Measurements from ENCODE around the gene SCYL1.
"Not testable (repeated sequence)": the region's sequence is repeated elsewhere in the genome, so short reads cannot be mapped to it uniquely, and the experiment has no call there.

Gene SCYL1

DNA sequence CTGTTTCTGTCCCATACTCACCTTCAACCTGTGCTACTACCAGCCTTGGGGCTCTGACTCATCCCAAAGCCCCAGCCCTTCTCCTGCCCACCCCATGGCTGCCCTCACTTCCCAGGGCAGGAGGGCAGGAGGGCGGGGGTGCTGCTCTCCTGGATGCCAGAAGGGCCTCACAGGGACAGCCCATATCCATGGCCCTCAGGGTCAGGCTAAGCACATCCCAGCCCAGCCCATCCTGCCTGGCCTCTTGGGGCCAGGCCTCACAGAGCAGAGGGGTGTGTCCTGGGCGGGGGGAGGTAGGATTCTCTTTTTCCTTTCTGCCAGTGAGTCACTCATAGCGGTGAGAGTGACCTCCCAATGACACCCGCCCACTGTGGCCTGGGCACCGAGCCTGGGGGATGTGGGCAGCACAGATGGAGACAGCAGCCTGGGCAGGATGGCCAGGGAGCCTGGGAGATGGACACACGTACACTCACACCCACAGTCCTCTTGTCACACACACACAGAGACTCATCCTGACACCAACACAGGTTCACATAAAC lies 30.9 kb downstream of the SCYL1 start:
- Mint-ChIP-seq H3K4me3 (no peak overlapping the region), H3K27me3 (no peaks in the 10 kb centered on the region), H3K36me3 (no peaks in the 10 kb centered on the region), H3K9me3 (no peaks in the 10 kb centered on the region), H3K4me1 (peaks cover 43% of the 10 kb centered on the region), H3K27ac (no peak overlapping the region)
- DNase-seq (ENCODE audit: low spot score in 2 of 2) (no peak), ATAC-seq (ENCODE audit: low read depth) (no peak)

DNA sequence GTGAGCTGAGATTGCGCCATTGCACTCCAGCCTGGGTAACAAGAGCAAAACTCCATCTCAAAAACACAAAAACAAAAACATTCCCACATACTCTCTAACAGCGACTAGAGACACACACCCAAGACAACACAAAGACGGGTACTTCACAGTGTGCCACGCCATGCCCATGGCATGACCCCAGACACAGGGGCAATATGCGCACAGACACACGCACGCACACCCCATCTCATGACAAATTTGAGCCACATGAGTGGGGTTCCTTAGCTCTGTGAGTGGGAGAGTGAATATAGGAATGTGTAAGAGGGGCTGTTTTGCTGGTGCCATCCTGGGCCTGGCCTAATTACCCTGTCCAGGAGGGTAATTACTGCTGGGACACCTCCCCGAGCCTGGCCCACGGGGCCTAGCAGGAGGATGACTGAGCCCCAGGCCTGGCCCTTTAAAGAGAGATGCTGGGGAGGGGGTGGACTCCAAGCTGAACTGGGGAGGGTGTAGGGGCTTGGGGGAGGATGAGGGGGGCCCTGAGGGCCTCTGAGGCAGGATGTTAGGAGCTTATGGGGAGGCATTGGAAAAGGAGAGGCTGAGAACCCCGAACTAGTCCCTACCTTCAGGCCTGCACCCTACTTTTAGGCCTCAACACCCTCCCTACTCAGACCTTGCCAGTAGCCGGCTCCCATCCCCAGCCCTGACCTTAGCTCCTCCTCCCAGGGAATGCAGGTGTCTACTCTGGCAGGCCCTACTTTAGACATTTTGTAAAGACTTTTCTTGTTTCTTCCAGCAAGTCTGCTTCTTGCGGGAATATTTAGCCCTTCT lies 31.8 kb downstream of the SCYL1 start:
- peaks cover 38% of the 10 kb centered on the region for H3K4me1 Mint-ChIP-seq
- no peaks in the 10 kb centered on the region for H3K9me3 Mint-ChIP-seq
- peak overlapping the region; percentile 70 for H3K27ac Mint-ChIP-seq

GRCh38 chr11:65557280-65558001 lies 32.6 kb downstream of the SCYL1 start:
- peak overlapping the region; percentile 70 for H3K27ac Mint-ChIP-seq
- DNase-seq (ENCODE audit: low spot score in 2 of 2): no peak
- ATAC-seq (ENCODE audit: low read depth): no peak
- H3K9me3 Mint-ChIP-seq: no peaks in the 10 kb centered on the region
- no peaks in the 10 kb centered on the region for H3K27me3 Mint-ChIP-seq
- peak overlapping the region; percentile 74 for H3K4me3 Mint-ChIP-seq
- peaks cover 32% of the 10 kb centered on the region for H3K4me1 Mint-ChIP-seq
- no peaks in the 10 kb centered on the region for H3K36me3 Mint-ChIP-seq

More for the DNA sequence above, 31.8 kb downstream of the SCYL1 start:
- Mint-ChIP-seq H3K4me3 (peak overlapping the region; percentile 74), H3K27me3 (no peaks in the 10 kb centered on the region), H3K36me3 (no peaks in the 10 kb centered on the region)
- DNase-seq (ENCODE audit: low spot score in 2 of 2) (no peak), ATAC-seq (ENCODE audit: low read depth) (no peak)

DNA sequence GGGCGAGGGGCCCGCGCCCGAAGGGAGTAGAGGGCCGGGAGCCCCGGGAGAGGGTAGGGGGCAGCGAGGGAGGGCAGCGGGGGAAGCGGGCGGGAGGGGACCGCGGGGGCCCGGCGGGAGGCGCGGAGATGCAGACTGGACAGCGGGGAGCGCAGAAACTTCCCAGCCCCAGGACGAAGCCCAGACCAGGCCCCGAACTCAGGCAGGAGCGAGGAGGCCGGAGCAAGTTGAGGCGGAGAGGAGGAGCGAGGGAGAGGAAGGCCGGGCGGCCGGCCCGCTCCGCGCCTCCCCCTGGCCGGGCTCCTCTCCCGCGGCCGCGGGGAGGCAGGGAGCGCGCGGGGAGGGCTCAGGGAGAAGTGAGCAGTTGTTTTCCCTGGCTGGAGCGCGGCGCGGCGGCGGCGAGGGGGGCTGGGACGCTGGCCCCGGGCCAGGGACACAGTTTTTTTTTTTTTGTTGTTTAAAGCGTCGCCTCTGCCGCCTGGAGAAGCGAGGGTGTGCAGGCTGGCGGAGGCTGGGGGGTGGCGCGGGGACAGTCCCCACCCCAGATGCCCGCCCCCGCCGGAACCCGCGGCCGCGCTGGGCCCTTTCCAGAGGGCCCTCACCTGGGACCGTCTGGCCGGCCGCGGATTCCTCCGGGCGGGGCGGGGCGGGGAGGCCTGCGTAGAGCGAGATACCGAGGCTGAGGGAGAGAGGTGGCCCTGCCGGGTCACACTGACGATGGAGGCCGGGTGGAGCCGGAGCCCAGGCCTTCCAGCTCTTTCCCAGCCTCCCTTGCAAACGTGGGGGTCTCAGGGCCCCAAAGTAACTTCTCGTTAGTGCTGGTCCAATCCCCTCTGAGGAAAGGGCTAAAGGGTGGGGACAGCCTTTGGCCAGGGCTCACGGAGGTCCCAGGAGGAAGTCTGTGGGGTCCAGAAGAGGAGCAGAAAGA lies 33.4 kb downstream of the SCYL1 start, which contains the start of gene LTBP3:
TSS of gene LTBP3 (minus strand) at position 358 of the 928 bp plus-strand sequence. CDS start 400 bp downstream, outside the sequence.
- Mint-ChIP-seq H3K27me3 (no peaks in the 10 kb centered on the region), H3K4me3 (peak within 1 kb of the TSS; percentile 81), H3K36me3 (no peaks in the 10 kb centered on the region), H3K4me1 (peaks cover 27% of the 10 kb centered on the region), H3K9me3 (no peaks in the 10 kb centered on the region), H3K27ac (peak within 1 kb of the TSS; percentile 70)
- ATAC-seq (ENCODE audit: low read depth): peak; percentile 61
- DNase-seq (ENCODE audit: low spot score in 2 of 2): no peak

DNA sequence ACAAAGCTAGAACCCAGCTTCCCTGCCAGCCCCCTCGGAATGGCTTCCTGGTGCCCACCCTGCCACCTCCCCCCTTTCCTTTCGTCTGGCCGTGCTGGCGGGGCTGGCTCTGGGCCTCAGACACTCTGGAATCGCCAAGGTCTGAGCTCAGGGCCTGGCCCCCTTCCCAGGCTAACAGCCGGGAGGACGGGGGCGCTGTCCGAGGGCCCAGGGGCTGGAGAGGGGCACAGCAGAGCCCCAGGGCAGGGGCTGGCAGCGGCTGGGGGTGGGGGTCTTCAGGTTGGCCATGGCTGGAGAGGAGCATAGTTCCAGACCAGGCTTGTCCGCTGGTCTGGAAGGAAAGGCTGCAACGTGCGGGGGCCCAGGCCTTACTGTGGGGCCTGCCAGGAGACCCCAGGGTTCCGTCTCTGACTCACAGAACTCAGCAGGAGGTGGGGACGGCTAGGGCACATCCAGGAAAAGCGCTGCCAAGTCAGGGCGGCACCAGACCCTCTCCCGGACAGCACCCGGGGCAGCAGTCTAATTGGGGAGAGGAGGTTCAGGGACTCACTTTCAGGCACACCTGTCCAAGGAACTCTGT lies 34.1 kb downstream of the SCYL1 start:
- Mint-ChIP-seq H3K27me3 (no peaks in the 10 kb centered on the region), H3K36me3 (no peaks in the 10 kb centered on the region), H3K27ac (no peak overlapping the region), H3K9me3 (no peaks in the 10 kb centered on the region), H3K4me3 (peak overlapping the region; percentile 14), H3K4me1 (peaks cover 27% of the 10 kb centered on the region)
- no peak for DNase-seq (ENCODE audit: low spot score in 2 of 2)
- ATAC-seq (ENCODE audit: low read depth): no peak

- H3K27ac Mint-ChIP-seq: no peak overlapping the region
- H3K36me3 Mint-ChIP-seq: no peaks in the 10 kb centered on the region
- H3K4me3 Mint-ChIP-seq: peak overlapping the region; percentile 14
- ATAC-seq (ENCODE audit: low read depth) (no peak), DNase-seq (ENCODE audit: low spot score in 2 of 2) (no peak)
- no peaks in the 10 kb centered on the region for H3K27me3 Mint-ChIP-seq
- no peaks in the 10 kb centered on the region for H3K9me3 Mint-ChIP-seq
- H3K4me1 Mint-ChIP-seq: peaks cover 27% of the 10 kb centered on the region
These were observed 34.7 kb downstream of the SCYL1 start for GRCh38 chr11:65559535-65559934.

GRCh38 chr11:65559951-65560537 lies 35.2 kb downstream of the SCYL1 start:
- DNase-seq (ENCODE audit: low spot score in 2 of 2) (no peak), ATAC-seq (ENCODE audit: low read depth) (no peak)
- H3K4me1 Mint-ChIP-seq: peaks cover 23% of the 10 kb centered on the region
- no peaks in the 10 kb centered on the region for H3K36me3 Mint-ChIP-seq
- no peak overlapping the region for H3K4me3 Mint-ChIP-seq
- H3K27me3 Mint-ChIP-seq: no peaks in the 10 kb centered on the region
- H3K27ac Mint-ChIP-seq: no peak overlapping the region
- no peaks in the 10 kb centered on the region for H3K9me3 Mint-ChIP-seq

- Mint-ChIP-seq H3K9me3 (no peaks in the 10 kb centered on the region), H3K4me1 (peaks cover 22% of the 10 kb centered on the region), H3K4me3 (no peak overlapping the region), H3K27me3 (no peaks in the 10 kb centered on the region), H3K36me3 (no peaks in the 10 kb centered on the region), H3K27ac (peak overlapping the region; percentile 2)
- ATAC-seq (ENCODE audit: low read depth): no peak
- no peak for DNase-seq (ENCODE audit: low spot score in 2 of 2)
These were observed 35.9 kb downstream of the SCYL1 start for GRCh38 chr11:65560555-65561418.

- ATAC-seq (ENCODE audit: low read depth) (no peak), DNase-seq (ENCODE audit: low spot score in 2 of 2) (no peak)
- no peak overlapping the region for H3K27ac Mint-ChIP-seq
- no peaks in the 10 kb centered on the region for H3K9me3 Mint-ChIP-seq
- H3K4me1 Mint-ChIP-seq: peaks cover 21% of the 10 kb centered on the region
- H3K36me3 Mint-ChIP-seq: no peaks in the 10 kb centered on the region
- H3K4me3 Mint-ChIP-seq: no peak overlapping the region
- H3K27me3 Mint-ChIP-seq: no peaks in the 10 kb centered on the region
These were observed 37.1 kb downstream of the SCYL1 start for GRCh38 chr11:65562020-65562419.

DNA sequence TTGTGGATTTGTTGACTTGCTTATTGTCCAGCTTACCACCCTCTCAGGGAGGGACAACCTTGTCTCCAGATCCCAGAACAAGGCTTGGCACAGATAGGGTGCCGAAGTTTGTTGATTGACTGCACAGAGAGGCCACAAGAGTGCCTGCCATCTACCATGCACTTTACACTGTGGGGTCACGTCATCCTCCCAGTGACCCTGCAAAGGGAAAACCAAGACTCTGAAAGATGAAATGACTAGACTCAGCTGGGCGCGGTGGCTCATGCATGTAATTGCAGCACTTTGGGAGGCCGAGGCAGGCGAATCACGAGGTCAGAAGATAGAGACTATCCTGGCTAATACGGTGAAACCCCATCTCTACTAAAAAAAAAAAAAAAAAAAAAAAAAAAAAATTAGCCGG lies 37.9 kb downstream of the SCYL1 start:
- Mint-ChIP-seq H3K9me3 (no peaks in the 10 kb centered on the region), H3K27ac (no peak overlapping the region), H3K4me3 (no peak overlapping the region), H3K4me1 (peaks cover 16% of the 10 kb centered on the region), H3K36me3 (no peaks in the 10 kb centered on the region), H3K27me3 (no peaks in the 10 kb centered on the region)
- DNase-seq (ENCODE audit: low spot score in 2 of 2): no peak
- ATAC-seq (ENCODE audit: low read depth): no peak

GRCh38 chr11:65563601-65564000 lies 38.7 kb downstream of the SCYL1 start:
- H3K4me1 Mint-ChIP-seq: peaks cover 19% of the 10 kb centered on the region
- H3K27ac Mint-ChIP-seq: no peak overlapping the region

DNA sequence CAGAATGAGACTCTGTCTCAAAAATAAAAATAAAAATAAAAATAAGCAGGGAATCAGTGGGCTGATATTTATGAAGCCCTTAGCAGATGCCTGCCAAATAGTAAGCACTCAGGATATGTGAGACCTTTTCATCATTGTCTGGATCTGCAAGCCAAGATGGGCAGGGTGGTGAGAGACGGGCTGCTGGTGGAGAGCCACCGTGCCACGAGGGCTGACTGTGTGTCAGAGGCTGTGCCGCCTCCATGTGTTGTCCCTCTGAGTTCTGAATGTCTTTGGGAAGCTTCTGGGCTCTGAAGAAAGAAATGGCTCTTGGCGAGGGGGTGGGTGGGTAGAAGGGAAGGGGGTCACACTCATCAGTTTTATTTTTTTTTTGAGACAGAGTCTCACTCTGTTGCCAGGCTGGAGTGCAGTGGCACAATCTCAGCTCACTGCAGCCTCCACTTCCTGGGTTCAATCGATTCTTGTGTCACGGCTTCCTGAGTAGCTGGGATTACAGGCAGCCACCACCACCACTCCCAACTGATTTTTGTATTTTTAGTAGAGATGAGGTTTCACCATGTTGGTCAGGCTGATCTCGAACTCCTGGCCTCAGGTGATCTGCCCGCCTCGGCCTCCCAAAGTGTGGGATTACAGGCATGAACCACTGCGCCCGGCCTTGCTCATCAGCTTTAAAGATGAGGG lies 40.1 kb downstream of the SCYL1 start:
- H3K36me3 Mint-ChIP-seq; H3K4me3 Mint-ChIP-seq; H3K27me3 Mint-ChIP-seq; H3K9me3 Mint-ChIP-seq; ATAC-seq (ENCODE audit: low read depth); DNase-seq (ENCODE audit: low spot score in 2 of 2): not testable (repeated sequence)
- Mint-ChIP-seq H3K4me1 (peaks cover 24% of the 10 kb centered on the region), H3K27ac (peak overlapping the region; percentile 79)

More at GRCh38 chr11:65563601-65564000, 38.7 kb downstream of the SCYL1 start:
- Mint-ChIP-seq H3K36me3 (peaks cover 4% of the 10 kb centered on the region), H3K4me3 (no peak overlapping the region), H3K27me3 (no peaks in the 10 kb centered on the region), H3K9me3 (no peaks in the 10 kb centered on the region)
- DNase-seq (ENCODE audit: low spot score in 2 of 2): no peak
- ATAC-seq (ENCODE audit: low read depth): no peak
